Measurements from ENCODE around the gene CARM1.

CARM1 gene

GRCh38 chr19:10895920-10896319 lies 24.6 kb downstream of the CARM1 start:
- Histone ChIP-seq H3K4me1 (ENCODE audit: control insufficient read depth, insufficient read depth, low read length) (peaks cover 6% of the 10 kb centered on the region), H3K9me3 (ENCODE audit: control insufficient read depth, low read length) (no peaks in the 10 kb centered on the region), H3K27me3 (replicated peaks; ENCODE audit: control insufficient read depth, insufficient read depth, low read length) (no peaks in the 10 kb centered on the region), H3K4me3 (ENCODE audit: low read length) (no peak overlapping the region), H3K9ac (ENCODE audit: low read length) (no peak overlapping the region), H3K36me3 (ENCODE audit: control insufficient read depth, insufficient read depth, low read length, severe bottlenecking) (no peaks in the 10 kb centered on the region)
- no peak for DNase-seq (ENCODE audit: low read depth)

- Histone ChIP-seq H3K36me3 (ENCODE audit: control insufficient read depth, insufficient read depth, low read length, severe bottlenecking) (no peaks in the 10 kb centered on the region), H3K27me3 (replicated peaks; ENCODE audit: control insufficient read depth, insufficient read depth, low read length) (no peaks in the 10 kb centered on the region), H3K4me3 (ENCODE audit: low read length) (no peak overlapping the region), H3K9me3 (ENCODE audit: control insufficient read depth, low read length) (no peaks in the 10 kb centered on the region), H3K4me1 (ENCODE audit: control insufficient read depth, insufficient read depth, low read length) (no peaks in the 10 kb centered on the region), H3K9ac (ENCODE audit: low read length) (no peak overlapping the region)
- DNase-seq (ENCODE audit: low read depth) = peak; percentile 18
Observed at GRCh38 chr19:10896851-10897526, 25.6 kb downstream of the CARM1 start.

GRCh38 chr19:10898633-10899032 lies 27.3 kb downstream of the CARM1 start:
- H3K36me3 ChIP-seq (ENCODE audit: control insufficient read depth, insufficient read depth, low read length, severe bottlenecking) = no peaks in the 10 kb centered on the region
- no peaks in the 10 kb centered on the region for H3K4me1 ChIP-seq (ENCODE audit: control insufficient read depth, insufficient read depth, low read length)
- H3K27me3 ChIP-seq (replicated peaks; ENCODE audit: control insufficient read depth, insufficient read depth, low read length) = no peaks in the 10 kb centered on the region
- H3K9ac ChIP-seq (ENCODE audit: low read length) = no peak overlapping the region
- no peak overlapping the region for H3K4me3 ChIP-seq (ENCODE audit: low read length)
- DNase-seq (ENCODE audit: low read depth) = no peak
- H3K9me3 ChIP-seq (ENCODE audit: control insufficient read depth, low read length) = no peaks in the 10 kb centered on the region

GRCh38 chr19:10899151-10899653 lies 27.8 kb downstream of the CARM1 start:
- Histone ChIP-seq H3K9me3 (ENCODE audit: control insufficient read depth, low read length) (no peaks in the 10 kb centered on the region), H3K4me1 (ENCODE audit: control insufficient read depth, insufficient read depth, low read length) (no peaks in the 10 kb centered on the region), H3K36me3 (ENCODE audit: control insufficient read depth, insufficient read depth, low read length, severe bottlenecking) (no peaks in the 10 kb centered on the region), H3K9ac (ENCODE audit: low read length) (no peak overlapping the region), H3K27me3 (replicated peaks; ENCODE audit: control insufficient read depth, insufficient read depth, low read length) (no peaks in the 10 kb centered on the region), H3K4me3 (ENCODE audit: low read length) (no peak overlapping the region)
- DNase-seq (ENCODE audit: low read depth) = no peak

GRCh38 chr19:10907925-10908324 lies 36.6 kb downstream of the CARM1 start:
- DNase-seq (ENCODE audit: low read depth) = no peak
- Histone ChIP-seq H3K9me3 (ENCODE audit: control insufficient read depth, low read length) (no peaks in the 10 kb centered on the region), H3K36me3 (ENCODE audit: control insufficient read depth, insufficient read depth, low read length, severe bottlenecking) (peaks cover 40% of the 10 kb centered on the region), H3K27me3 (replicated peaks; ENCODE audit: control insufficient read depth, insufficient read depth, low read length) (no peaks in the 10 kb centered on the region), H3K9ac (ENCODE audit: low read length) (no peak overlapping the region), H3K4me3 (ENCODE audit: low read length) (no peak overlapping the region), H3K4me1 (ENCODE audit: control insufficient read depth, insufficient read depth, low read length) (no peaks in the 10 kb centered on the region)

GRCh38 chr19:10908380-10908960 lies 37.1 kb downstream of the CARM1 start:
- Histone ChIP-seq H3K9me3 (ENCODE audit: control insufficient read depth, low read length) (no peaks in the 10 kb centered on the region), H3K9ac (ENCODE audit: low read length) (no peak overlapping the region), H3K27me3 (replicated peaks; ENCODE audit: control insufficient read depth, insufficient read depth, low read length) (no peaks in the 10 kb centered on the region), H3K4me3 (ENCODE audit: low read length) (no peak overlapping the region), H3K36me3 (ENCODE audit: control insufficient read depth, insufficient read depth, low read length, severe bottlenecking) (peaks cover 41% of the 10 kb centered on the region), H3K4me1 (ENCODE audit: control insufficient read depth, insufficient read depth, low read length) (no peaks in the 10 kb centered on the region)
- DNase-seq (ENCODE audit: low read depth) = no peak

- H3K4me3 ChIP-seq (ENCODE audit: low read length) = no peak overlapping the region
- no peak for DNase-seq (ENCODE audit: low read depth)
- H3K4me1 ChIP-seq (ENCODE audit: control insufficient read depth, insufficient read depth, low read length) = peaks cover 14% of the 10 kb centered on the region
- H3K9ac ChIP-seq (ENCODE audit: low read length) = no peak overlapping the region
- no peaks in the 10 kb centered on the region for H3K9me3 ChIP-seq (ENCODE audit: control insufficient read depth, low read length)
- H3K27me3 ChIP-seq (replicated peaks; ENCODE audit: control insufficient read depth, insufficient read depth, low read length) = no peaks in the 10 kb centered on the region
- H3K36me3 ChIP-seq (ENCODE audit: control insufficient read depth, insufficient read depth, low read length, severe bottlenecking) = peaks cover 47% of the 10 kb centered on the region
Observed at GRCh38 chr19:10911579-10912363, 40.4 kb downstream of the CARM1 start.

GRCh38 chr19:10912619-10913018 lies 41.3 kb downstream of the CARM1 start:
- no peaks in the 10 kb centered on the region for H3K9me3 ChIP-seq (ENCODE audit: control insufficient read depth, low read length)
- H3K9ac ChIP-seq (ENCODE audit: low read length) = no peak overlapping the region
- H3K4me1 ChIP-seq (ENCODE audit: control insufficient read depth, insufficient read depth, low read length) = peaks cover 14% of the 10 kb centered on the region
- H3K4me3 ChIP-seq (ENCODE audit: low read length) = no peak overlapping the region
- H3K27me3 ChIP-seq (replicated peaks; ENCODE audit: control insufficient read depth, insufficient read depth, low read length) = no peaks in the 10 kb centered on the region
- H3K36me3 ChIP-seq (ENCODE audit: control insufficient read depth, insufficient read depth, low read length, severe bottlenecking) = peaks cover 48% of the 10 kb centered on the region
- no peak for DNase-seq (ENCODE audit: low read depth)

- DNase-seq (ENCODE audit: low read depth) = no peak
- Histone ChIP-seq H3K4me3 (ENCODE audit: low read length) (no peak overlapping the region), H3K36me3 (ENCODE audit: control insufficient read depth, insufficient read depth, low read length, severe bottlenecking) (peaks cover 36% of the 10 kb centered on the region)
Observed at GRCh38 chr19:10913716-10914340, 42.5 kb downstream of the CARM1 start.

GRCh38 chr19:10915130-10916091 lies 44.1 kb downstream of the CARM1 start:
- H3K4me3 ChIP-seq (ENCODE audit: low read length) = no peak overlapping the region
- peaks cover 14% of the 10 kb centered on the region for H3K4me1 ChIP-seq (ENCODE audit: control insufficient read depth, insufficient read depth, low read length)
- peaks cover 40% of the 10 kb centered on the region for H3K36me3 ChIP-seq (ENCODE audit: control insufficient read depth, insufficient read depth, low read length, severe bottlenecking)
- no peaks in the 10 kb centered on the region for H3K9me3 ChIP-seq (ENCODE audit: control insufficient read depth, low read length)
- DNase-seq (ENCODE audit: low read depth) = peak; percentile 82
- H3K9ac ChIP-seq (ENCODE audit: low read length) = peak overlapping the region; percentile 7
- H3K27me3 ChIP-seq (replicated peaks; ENCODE audit: control insufficient read depth, insufficient read depth, low read length) = no peaks in the 10 kb centered on the region

More at GRCh38 chr19:10913716-10914340, 42.5 kb downstream of the CARM1 start:
- H3K9me3 ChIP-seq (ENCODE audit: control insufficient read depth, low read length) = no peaks in the 10 kb centered on the region
- no peak overlapping the region for H3K9ac ChIP-seq (ENCODE audit: low read length)
- peaks cover 14% of the 10 kb centered on the region for H3K4me1 ChIP-seq (ENCODE audit: control insufficient read depth, insufficient read depth, low read length)
- H3K27me3 ChIP-seq (replicated peaks; ENCODE audit: control insufficient read depth, insufficient read depth, low read length) = no peaks in the 10 kb centered on the region

Data from adipocyte (in vitro differentiated cells).